Right lobe of liver (tissue), 6 donors: ENCODE results near the gene SYT3. TPM values are rescaled to one million over a fixed set of nuclear protein-coding genes. Genes with fewer than 3 reads are reported as not detected.
"Not testable (repeated sequence)": the region's sequence is repeated elsewhere in the genome, so short reads cannot be mapped to it uniquely, and the experiment has no call there.

Experiments used
- ATAC-seq, 4 donors: fragments of 200-7000 bp; cut with Tn5 transposase; one replicate each; pipeline ENCODE4 v1.9.1; 2020; ENCODE audit warnings: mild to moderate bottlenecking in 4 of 4, moderate library complexity in 4 of 4
- DNase-seq, 3 donors: peaks; one replicate each; pipeline ENCODE4 v3.0.0-alpha.2; 2020
- H3K27ac ChIP-seq, 3 donors: fragments of 200-600 bp; one replicate each; pipeline ENCODE4 v1.8.0; 2022
- H3K27me3 ChIP-seq, 2 donors: fragments of 200-600 bp; one replicate each; pipeline ENCODE4 v1.8.0; 2022
- H3K36me3 ChIP-seq, 4 donors: fragments of 200-600 bp; sonication (generic) in 1 of 4; one replicate each; pipeline versions ENCODE4 v1.5.1 to v1.8.0; 2017 to 2022; ENCODE audit warnings: control low read depth in 1 of 4
- H3K4me1 ChIP-seq, 4 donors: fragments of 200-600 bp; sonication (generic) in 1 of 4; one replicate each; pipeline versions ENCODE4 v1.5.1 to v1.8.0; 2017 to 2022; ENCODE audit warnings: control low read depth in 1 of 4
- H3K4me3 ChIP-seq, 3 donors: fragments of 200-600 bp; one replicate each; pipeline ENCODE4 v1.8.0; 2022
- H3K9me3 ChIP-seq, 4 donors: fragments of 200-600 bp; sonication (generic) in 1 of 4; one replicate each; pipeline versions ENCODE4 v1.5.1 to v1.8.0; 2017 to 2022; ENCODE audit warnings: control low read depth in 1 of 4
- POLR2A ChIP-seq: fragments of 450-650 bp; IDR thresholded peaks from one replicate; pipeline ENCODE4 v1.6.1; 2017; ENCODE audit warnings: antibody characterized with exemption, mild to moderate bottlenecking
- WGBS: methylation state at CpG from one replicate; pipeline ENCODE4 v1.1.6; 2018; ENCODE audit warnings: low coverage, low lambda C conversion rate; ENCODE audit not compliant: insufficient coverage; ENCODE audit errors: missing lambda C conversion rate; 5-methylcytosine and 5-hydroxymethylcytosine counted together
- intact Hi-C, 2 donors: fragments of 100-400 bp; cut with DNase I; formaldehyde crosslinking; loops; one replicate each; pipeline versions ENCODE4 v1.11.2 to v1.14.1; 2022
- total RNA-seq, 6 experiments: library from RNA; depleted of rRNA in 2 of 6; stranded (reverse); fragments of >200 nt in 2 of 6; fragmentation: NEBNext Ultra II Directional in 3 of 6; extraction: Animal tissue kit (Norgen Biotek cat#: 25700) in 3 of 6; gene quantifications; one replicate each; pipeline versions ENCODE4 v1.1.0 to v1.2.4, GENCODE V29; 2016 to 2023
- TF ChIP-seq, protein P1 (sequence below), 4 donors: fragments of 200-600 bp in 3 of 4; fragments of 450-650 bp in 1 of 4; IDR thresholded peaks; one replicate each; pipeline versions ENCODE4 v1.5.1 to v1.8.0; 2016 to 2022; ENCODE audit warnings: antibody characterized with exemption in 4 of 4, mild to moderate bottlenecking in 2 of 4
- donor health status: DM: no; HTN: yes; CAD: no.
- donor health status: DM: no; HTN: no; CAD: no.
- donor health status: DM: no; HTN: no; CAD: no.
- donor health status: DM: no; HTN: yes; CAD: no.
- donor health status: DM: no; HTN: yes; CAD: no.

Gene SYT3
- total RNA-seq, 6 experiments from 2014 or later, result not detected

DNA sequence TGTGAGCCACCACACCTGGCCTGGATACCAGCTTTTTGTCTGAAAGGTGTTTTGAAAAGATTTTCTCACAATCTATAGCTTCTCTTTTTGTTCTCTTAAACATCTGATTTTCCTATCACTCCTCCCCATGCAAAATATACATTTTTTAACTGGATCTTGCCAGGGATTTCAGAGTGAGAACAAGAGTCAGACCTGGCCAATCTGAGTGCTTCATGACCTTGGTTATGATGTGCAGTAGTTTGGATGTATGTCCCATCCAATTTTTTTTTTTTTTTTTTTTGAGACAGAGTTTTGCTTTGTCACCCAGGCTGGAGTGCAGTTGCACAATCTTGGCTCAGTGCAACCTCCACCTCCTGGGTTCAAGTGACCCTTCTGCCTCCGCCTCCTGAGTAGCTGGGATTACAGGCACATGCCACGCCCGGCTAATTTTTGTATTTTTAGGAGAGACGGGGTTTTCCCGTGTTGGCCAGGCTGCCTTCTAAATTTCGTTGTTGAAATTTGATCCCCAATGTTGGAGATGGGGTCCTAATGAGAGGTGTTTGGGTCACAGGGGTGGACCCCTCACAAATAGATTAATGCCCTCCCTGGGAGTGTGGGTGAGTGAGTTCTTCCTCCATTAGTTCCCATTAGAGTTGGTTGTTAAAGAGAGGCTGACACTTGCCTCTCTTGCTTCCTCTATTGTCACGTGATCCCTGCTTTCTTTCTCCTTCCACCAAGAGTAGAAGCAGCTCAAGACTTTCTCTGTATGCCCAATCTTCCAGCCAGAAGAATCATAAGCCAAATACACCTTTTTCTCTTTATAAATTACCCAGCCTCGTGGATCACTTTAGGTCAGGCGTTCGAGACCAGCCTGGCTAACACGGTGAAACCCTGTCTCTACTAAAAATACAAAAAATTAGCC lies 26.9 kb downstream of the SYT3 start:
- H3K27ac ChIP-seq, H3K4me1 ChIP-seq, H3K9me3 ChIP-seq, intact Hi-C loops, H3K4me3 ChIP-seq, ATAC-seq, H3K27me3 ChIP-seq, H3K36me3 ChIP-seq, DNase-seq: not testable (repeated sequence)
- WGBS, result 71% methylated on average over 7 of the region's 11 CpGs

GRCh38 chr19:50607874-50608785 lies 31.6 kb downstream of the SYT3 start:
- DNase-seq, result peak in 2 of 3 donors; percentile 35 to 67
- Histone ChIP-seq H3K4me3 (no peak overlapping the region), H3K27ac (no peak overlapping the region), H3K9me3 (no peaks in the 10 kb centered on the region), H3K36me3 (no peaks in the 10 kb centered on the region), H3K27me3 (no peaks in the 10 kb centered on the region), H3K4me1 (no peaks in the 10 kb centered on the region)
- peak; percentile 15 to 45 (median 35) for ATAC-seq
- WGBS, result 15% methylated on average over 37 of the region's 56 CpGs
- intact Hi-C loops, result no loop called here
- TF ChIP-seq, protein P1, sequence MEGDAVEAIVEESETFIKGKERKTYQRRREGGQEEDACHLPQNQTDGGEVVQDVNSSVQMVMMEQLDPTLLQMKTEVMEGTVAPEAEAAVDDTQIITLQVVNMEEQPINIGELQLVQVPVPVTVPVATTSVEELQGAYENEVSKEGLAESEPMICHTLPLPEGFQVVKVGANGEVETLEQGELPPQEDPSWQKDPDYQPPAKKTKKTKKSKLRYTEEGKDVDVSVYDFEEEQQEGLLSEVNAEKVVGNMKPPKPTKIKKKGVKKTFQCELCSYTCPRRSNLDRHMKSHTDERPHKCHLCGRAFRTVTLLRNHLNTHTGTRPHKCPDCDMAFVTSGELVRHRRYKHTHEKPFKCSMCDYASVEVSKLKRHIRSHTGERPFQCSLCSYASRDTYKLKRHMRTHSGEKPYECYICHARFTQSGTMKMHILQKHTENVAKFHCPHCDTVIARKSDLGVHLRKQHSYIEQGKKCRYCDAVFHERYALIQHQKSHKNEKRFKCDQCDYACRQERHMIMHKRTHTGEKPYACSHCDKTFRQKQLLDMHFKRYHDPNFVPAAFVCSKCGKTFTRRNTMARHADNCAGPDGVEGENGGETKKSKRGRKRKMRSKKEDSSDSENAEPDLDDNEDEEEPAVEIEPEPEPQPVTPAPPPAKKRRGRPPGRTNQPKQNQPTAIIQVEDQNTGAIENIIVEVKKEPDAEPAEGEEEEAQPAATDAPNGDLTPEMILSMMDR (IDR thresholded peaks at IDR 0.05), result peak in 2 of 4 donors; percentile 20 to 29
- TF ChIP-seq POLR2A, result no peak

DNA sequence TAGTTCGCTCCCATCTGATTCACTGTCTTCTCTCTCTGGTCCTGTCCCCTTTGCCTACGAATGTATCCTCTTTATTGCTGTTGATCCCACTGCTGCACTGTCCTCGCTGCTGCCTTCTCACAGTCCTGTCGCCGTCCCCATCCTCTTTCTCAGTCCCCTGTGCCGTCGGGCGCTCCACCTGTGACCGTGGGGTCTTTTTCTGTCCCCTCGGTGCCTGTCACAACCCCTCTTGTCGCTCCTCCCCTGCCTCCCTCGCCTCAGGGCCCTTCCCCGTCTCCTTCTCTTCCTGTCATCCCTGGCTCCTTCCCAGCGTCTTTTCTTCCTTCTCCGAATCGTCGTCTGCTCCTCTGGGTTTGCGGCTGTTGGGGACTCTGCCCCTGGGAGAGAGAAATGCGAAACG lies 32.3 kb downstream of the SYT3 start:
- DNase-seq (no peak), ATAC-seq (no peak)
- no peaks in the 10 kb centered on the region for H3K4me1 ChIP-seq
- no peaks in the 10 kb centered on the region for H3K36me3 ChIP-seq
- TF ChIP-seq POLR2A, result no peak
- TF ChIP-seq, protein P1 (IDR thresholded peaks at IDR 0.05), result no peak
- H3K27ac ChIP-seq, result no peak overlapping the region
- H3K9me3 ChIP-seq, result no peaks in the 10 kb centered on the region
- 48% methylated on average over 14 of the region's 20 CpGs for WGBS
- no peak overlapping the region for H3K4me3 ChIP-seq
- H3K27me3 ChIP-seq, result no peaks in the 10 kb centered on the region
- intact Hi-C loops, result no loop called here

- intact Hi-C loops, H3K4me1 ChIP-seq, H3K4me3 ChIP-seq, DNase-seq, H3K27me3 ChIP-seq, H3K9me3 ChIP-seq, H3K27ac ChIP-seq, H3K36me3 ChIP-seq: not testable (repeated sequence)
- 40% methylated on average over 17 of the region's 58 CpGs for WGBS
- ATAC-seq, result peak in 1 of 4 donors; percentile 18
These were observed 33.4 kb downstream of the SYT3 start for GRCh38 chr19:50606059-50606836.

DNA sequence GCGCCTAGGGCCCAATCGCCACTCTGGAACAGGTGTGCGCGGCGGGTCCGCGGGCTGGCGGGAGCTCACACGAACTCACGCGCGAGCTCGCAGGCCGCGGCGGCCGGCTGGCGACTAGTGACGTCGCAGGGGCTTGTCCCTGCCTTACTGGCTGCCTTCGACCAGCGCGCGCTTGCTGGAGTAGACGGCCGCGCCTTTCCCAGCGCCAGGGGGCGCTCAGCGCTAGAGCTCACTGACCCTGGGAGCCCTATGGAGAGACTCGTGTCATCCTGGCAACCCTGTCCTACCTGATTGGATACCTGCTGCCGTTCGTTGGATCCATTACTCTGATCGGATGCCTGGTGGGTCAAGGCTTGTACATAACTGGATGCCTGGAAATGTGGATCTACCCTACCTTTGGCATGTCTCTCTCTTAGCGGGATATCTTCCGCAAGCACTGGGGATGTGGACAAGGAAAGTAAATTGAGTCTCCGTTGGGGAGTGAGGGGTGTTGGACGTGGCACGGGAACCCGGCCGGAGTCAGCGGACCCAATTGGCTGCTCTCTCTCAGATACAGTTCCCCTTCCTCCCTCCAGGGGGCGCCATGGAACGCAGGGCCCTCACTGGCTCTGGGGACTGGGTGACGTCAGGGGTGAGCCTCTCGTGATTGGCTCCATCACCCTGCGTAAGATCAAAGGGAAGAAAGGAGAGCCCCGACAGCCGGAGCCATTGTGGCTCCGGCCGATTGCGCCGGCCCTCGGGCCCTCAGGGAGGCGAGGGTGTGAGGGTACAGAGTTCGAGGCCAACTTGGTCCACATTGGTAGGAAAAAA lies 35.2 kb downstream of the SYT3 start:
- H3K9me3 ChIP-seq, DNase-seq, H3K4me3 ChIP-seq, H3K27ac ChIP-seq, intact Hi-C loops, H3K27me3 ChIP-seq, ATAC-seq, H3K36me3 ChIP-seq, H3K4me1 ChIP-seq: not testable (repeated sequence)
- WGBS, result 19% methylated on average over 5 of the region's 56 CpGs
